GM12878 (cell line): ENCODE measurements around the gene PIGN. TPM values are rescaled to one million over a fixed set of nuclear protein-coding genes. Genes with fewer than 3 reads are reported as not detected.
A peak's percentile ranks its signal among the peaks of the same experiment; 100 is the strongest.

ENCODE experiments used
- ATAC-seq: fragments of 200-7000 bp; cut with Tn5 transposase; 3 replicates; pipeline ENCODE4 v1.9.1; 2020; ENCODE audit warnings: mild to moderate bottlenecking, moderate library complexity
- BruUV-seq: library from RNA; stranded (reverse); fragments of 400-500 nt; replicated peaks from 2 replicates; lab custom pipeline; 2021; lab: Mats Ljungman, UMichigan
- CTCF ChIA-PET: fragments of 300-600 bp; sonication (Branson Sonifier 250); formaldehyde crosslinking; extraction: SDS; loops from one replicate; lab custom pipeline; 2021; ENCODE audit warnings: inconsistent platforms; lab: Yijun Ruan, JAX
- POLR2A ChIA-PET: fragments of 350-600 bp; formaldehyde crosslinking; extraction: SDS; loops from one replicate; lab custom pipeline; 2021; ENCODE audit warnings: inconsistent platforms; lab: Charles Lee
- RAD21 ChIA-PET: fragments of 300-600 bp; sonication (Branson Sonifier 250); formaldehyde crosslinking; loops from one replicate; lab custom pipeline; 2023; ENCODE audit warnings: antibody characterized with exemption; ENCODE audit not compliant: unreplicated experiment; lab: Charles Lee
- SMC1A ChIA-PET: fragments of 300-600 bp; sonication (Branson Sonifier 250); formaldehyde crosslinking; loops from one replicate; lab custom pipeline; 2023; ENCODE audit not compliant: unreplicated experiment, uncharacterized antibody; lab: Charles Lee
- DNase-seq: peaks from one replicate; pipeline ENCODE4 v3.0.0-alpha.2; 2011; ENCODE audit warnings: low read depth, low spot score
- FAIRE-seq: peaks from 3 replicates; lab custom pipeline; 2011; peaks lifted over from hg19 to GRCh38; lab: Jason Lieb, UNC
- H2AFZ ChIP-seq: 2 replicates; pipeline ENCODE4 v1.6.0; 2011; ENCODE audit warnings: low read depth, low read length, control low read depth; ENCODE audit not compliant: control insufficient read depth
- H3K27ac ChIP-seq: 2 replicates; pipeline ENCODE4 v1.5.1; 2011; ENCODE audit warnings: control low read depth; ENCODE audit not compliant: control insufficient read depth, insufficient read depth
- H3K27me3 ChIP-seq, 2 experiments: replicated peaks in 1 of 2; 2 replicates each; pipeline versions ENCODE4 v1.6.0 to v1.6.1; 2011; ENCODE audit warnings: low read length in 1 of 2; ENCODE audit not compliant: control insufficient read depth in 2 of 2, insufficient read depth in 2 of 2
- H3K36me3 ChIP-seq, 2 experiments: 2 replicates each; pipeline ENCODE4 v1.5.1; 2011; ENCODE audit warnings: low read length in 1 of 2; ENCODE audit not compliant: control insufficient read depth in 2 of 2, insufficient read depth in 2 of 2
- H3K4me1 ChIP-seq: 2 replicates; pipeline ENCODE4 v1.6.1; 2011; ENCODE audit warnings: mild to moderate bottlenecking, low read length, moderate library complexity, mixed read lengths; ENCODE audit not compliant: control insufficient read depth, insufficient read depth
- H3K4me2 ChIP-seq: 2 replicates; pipeline ENCODE4 v1.6.0; 2011; ENCODE audit warnings: control low read depth; ENCODE audit not compliant: control insufficient read depth, insufficient read depth
- H3K4me3 ChIP-seq: fragments of 200-600 bp; sonication (generic); 2 replicates; pipeline ENCODE4 v1.5.1; 2016
- H3K79me2 ChIP-seq: 2 replicates; pipeline ENCODE4 v1.6.0; 2011; ENCODE audit warnings: low read length; ENCODE audit not compliant: control insufficient read depth, insufficient read depth
- H3K9ac ChIP-seq: 2 replicates; pipeline ENCODE4 v1.8.0; 2011; ENCODE audit warnings: low read length, control low read depth, mixed read lengths; ENCODE audit not compliant: control insufficient read depth, insufficient read depth
- H3K9me3 ChIP-seq: replicated peaks from 3 replicates; pipeline ENCODE4 v1.5.1; 2011; ENCODE audit warnings: mild to moderate bottlenecking, low read length; ENCODE audit not compliant: control insufficient read depth, insufficient read depth
- H4K20me1 ChIP-seq: 2 replicates; pipeline ENCODE4 v1.6.0; 2011; ENCODE audit not compliant: control insufficient read depth, insufficient read depth
- BCL3 ChIP-seq: IDR thresholded peaks from 2 replicates; pipeline ENCODE4 v1.6.1; 2011; ENCODE audit warnings: borderline replicate concordance, low read depth, mild to moderate bottlenecking, moderate library complexity, low read length; ENCODE audit not compliant: insufficient read depth, poor library complexity, severe bottlenecking
- CBX5 ChIP-seq: sonication (generic); IDR thresholded peaks from 2 replicates; pipeline ENCODE4 v1.6.1; 2016; ENCODE audit warnings: low read depth, moderate library complexity, mild to moderate bottlenecking, inconsistent platforms
- HSF1 ChIP-seq: fragments of 150-350 bp; IDR thresholded peaks from 2 replicates; pipeline ENCODE4 v1.6.1; 2014; ENCODE audit warnings: mild to moderate bottlenecking, low read depth, low read length
- JUNB ChIP-seq: IDR thresholded peaks from 2 replicates; pipeline ENCODE4 v1.6.1; 2016; ENCODE audit warnings: antibody characterized with exemption, mild to moderate bottlenecking
- NKRF ChIP-seq: fragments of 450-650 bp; conservative IDR thresholded peaks from 2 replicates; pipeline ENCODE4 v1.6.1; 2017; ENCODE audit warnings: mild to moderate bottlenecking, moderate library complexity
- POLR2AphosphoS5 ChIP-seq: IDR thresholded peaks from 2 replicates; pipeline ENCODE4 v1.6.1; 2011; ENCODE audit warnings: mild to moderate bottlenecking, low read length, inconsistent platforms
- RELA ChIP-seq: fragments of 450-650 bp; IDR thresholded peaks from 2 replicates; pipeline ENCODE4 v1.8.0; 2014; ENCODE audit warnings: borderline replicate concordance; ENCODE audit not compliant: partially characterized antibody
- TCF7 ChIP-seq: IDR thresholded peaks from 2 replicates; pipeline ENCODE4 v1.6.1; 2014; ENCODE audit warnings: antibody characterized with exemption, borderline replicate concordance
- YBX1 ChIP-seq: fragments of 450-650 bp; IDR thresholded peaks from 2 replicates; pipeline ENCODE4 v1.6.1; 2016; ENCODE audit warnings: antibody characterized with exemption
- WGBS: methylation state at CpG from one replicate; pipeline ENCODE4 v1.1.6; 2016; ENCODE audit warnings: low lambda C conversion rate; ENCODE audit not compliant: insufficient replicate concordance, insufficient coverage; ENCODE audit errors: missing lambda C conversion rate; 5-methylcytosine and 5-hydroxymethylcytosine counted together
- in situ Hi-C: fragments of 300-500 bp; cut with MboI; formaldehyde crosslinking; loops from 9 replicates; pipeline ENCODE4 v1.14.3; 2018; ENCODE audit warnings: mixed read lengths
- intact Hi-C: fragments of 100-400 bp; cut with micrococcal nuclease; formaldehyde crosslinking; loops from one replicate; pipeline ENCODE4 v1.14.2; 2022; ENCODE audit not compliant: unreplicated experiment
- polyA plus RNA-seq, 11 experiments: library from polyadenylated mRNA; depleted of rRNA in 4 of 11; unstranded in 6 of 11; stranded (reverse) in 5 of 11; fragments of >200 nt; fragmentation: Nextera tagmentation in 4 of 11; fragmentation: Illumina TruSeq in 1 of 11; extraction: Ambion mirVana in 4 of 11; extraction: Trizol in 1 of 11; gene quantifications; 1 replicate in 1 of 11; 2 replicates in 10 of 11; pipeline versions ENCODE4 v1.2.1 to v1.2.3, GENCODE V29; 2011 to 2016; ENCODE audit warnings: inconsistent platforms in 2 of 11, missing spikeins in 2 of 11, low read depth in 1 of 11
- total RNA-seq, 4 experiments: library from RNA; depleted of rRNA in 3 of 4; stranded (reverse); fragments of >200 nt in 3 of 4; fragmentation: Illumina TruSeq in 1 of 4; extraction: Trizol in 1 of 4; gene quantifications; 2 replicates each; pipeline versions ENCODE4 v1.2.1 to v1.2.3, GENCODE V29; 2013 to 2021
- TF ChIP-seq, protein P1 (sequence below): fragments of 450-650 bp; IDR thresholded peaks from 2 replicates; pipeline ENCODE4 v1.6.1; 2017; ENCODE audit warnings: antibody characterized with exemption, mild to moderate bottlenecking, moderate library complexity

The PIGN gene
- total and polyA plus RNA-seq, 10 of the 15 experiments (the other 5 are each of a cell fraction or from before 2014, with no cell fraction given): 6.9 to 25.4 (median 18.7) TPM

GRCh38 chr18:62179213-62179612, 7.6 kb downstream of the PIGN start:
- SMC1A ChIA-PET: interaction anchor here (6.4 kb wide), 1 partner anchor 70 kb away, joined by 102 read pairs; no protein-coding TSS in a partner anchor
- H3K79me2 ChIP-seq: peaks cover 3% of the 10 kb centered on the region
- CTCF ChIA-PET: interaction anchor here (1.3 to 11.7 kb wide), 3 partner anchors 8 to 406 kb away, joined by 4 to 268 read pairs (median 19); partner anchors contain the start of gene RELCH
- H3K27me3 ChIP-seq: no peaks in the 10 kb centered on the region
- no peak overlapping the region for H3K9ac ChIP-seq
- no TSS peak for BruUV-seq
- FAIRE-seq (no peak), DNase-seq (no peak), ATAC-seq (peak; percentile 13)
- no peak overlapping the region for H2AFZ ChIP-seq
- in situ Hi-C loops (no loop called here), intact Hi-C loops (no loop called here)
- RAD21 ChIA-PET: interaction anchor here (8.9 kb wide), 1 partner anchor 69 kb away, joined by 98 read pairs; no protein-coding TSS in a partner anchor
- POLR2A ChIA-PET: no interaction called here
- no peak overlapping the region for H3K4me2 ChIP-seq
- no peaks in the 10 kb centered on the region for H3K9me3 ChIP-seq
- no peaks in the 10 kb centered on the region for H3K4me1 ChIP-seq
- H3K36me3 ChIP-seq: no peaks in the 10 kb centered on the region
- TF ChIP-seq BCL3 (no peak), RELA (no peak), TCF7 (no peak), JUNB (no peak), YBX1 (no peak), CBX5 (no peak), HSF1 (no peak), POLR2AphosphoS5 (no peak), NKRF (no peak)
- TF ChIP-seq, protein P1, sequence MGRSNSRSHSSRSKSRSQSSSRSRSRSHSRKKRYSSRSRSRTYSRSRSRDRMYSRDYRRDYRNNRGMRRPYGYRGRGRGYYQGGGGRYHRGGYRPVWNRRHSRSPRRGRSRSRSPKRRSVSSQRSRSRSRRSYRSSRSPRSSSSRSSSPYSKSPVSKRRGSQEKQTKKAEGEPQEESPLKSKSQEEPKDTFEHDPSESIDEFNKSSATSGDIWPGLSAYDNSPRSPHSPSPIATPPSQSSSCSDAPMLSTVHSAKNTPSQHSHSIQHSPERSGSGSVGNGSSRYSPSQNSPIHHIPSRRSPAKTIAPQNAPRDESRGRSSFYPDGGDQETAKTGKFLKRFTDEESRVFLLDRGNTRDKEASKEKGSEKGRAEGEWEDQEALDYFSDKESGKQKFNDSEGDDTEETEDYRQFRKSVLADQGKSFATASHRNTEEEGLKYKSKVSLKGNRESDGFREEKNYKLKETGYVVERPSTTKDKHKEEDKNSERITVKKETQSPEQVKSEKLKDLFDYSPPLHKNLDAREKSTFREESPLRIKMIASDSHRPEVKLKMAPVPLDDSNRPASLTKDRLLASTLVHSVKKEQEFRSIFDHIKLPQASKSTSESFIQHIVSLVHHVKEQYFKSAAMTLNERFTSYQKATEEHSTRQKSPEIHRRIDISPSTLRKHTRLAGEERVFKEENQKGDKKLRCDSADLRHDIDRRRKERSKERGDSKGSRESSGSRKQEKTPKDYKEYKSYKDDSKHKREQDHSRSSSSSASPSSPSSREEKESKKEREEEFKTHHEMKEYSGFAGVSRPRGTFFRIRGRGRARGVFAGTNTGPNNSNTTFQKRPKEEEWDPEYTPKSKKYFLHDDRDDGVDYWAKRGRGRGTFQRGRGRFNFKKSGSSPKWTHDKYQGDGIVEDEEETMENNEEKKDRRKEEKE: no peak
- WGBS: 88% methylated on average over 4 of the region's 4 CpGs
- no peak overlapping the region for H3K4me3 ChIP-seq
- no peaks in the 10 kb centered on the region for H4K20me1 ChIP-seq
- H3K27ac ChIP-seq: no peak overlapping the region
